ENCODE results near the gene AKR1D1. TPM values are rescaled to one million over a fixed set of nuclear protein-coding genes. Genes with fewer than 3 reads are reported as not detected.
A peak's percentile ranks its signal among the peaks of the same experiment; 100 is the strongest.

The AKR1D1 gene
- total and polyA plus RNA-seq, 2 of the 13 experiments (the other 11 are each of a cell fraction or from before 2014, with no cell fraction given) = 6.9 to 37.0 TPM

- TF ChIP-seq, protein P1, sequence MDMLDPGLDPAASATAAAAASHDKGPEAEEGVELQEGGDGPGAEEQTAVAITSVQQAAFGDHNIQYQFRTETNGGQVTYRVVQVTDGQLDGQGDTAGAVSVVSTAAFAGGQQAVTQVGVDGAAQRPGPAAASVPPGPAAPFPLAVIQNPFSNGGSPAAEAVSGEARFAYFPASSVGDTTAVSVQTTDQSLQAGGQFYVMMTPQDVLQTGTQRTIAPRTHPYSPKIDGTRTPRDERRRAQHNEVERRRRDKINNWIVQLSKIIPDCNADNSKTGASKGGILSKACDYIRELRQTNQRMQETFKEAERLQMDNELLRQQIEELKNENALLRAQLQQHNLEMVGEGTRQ (IDR thresholded peaks at IDR 0.05; ENCODE audit: low read depth, low read length) = no peak
- TF ChIP-seq, protein P1 (CRISPR knock-in tag; IDR thresholded peaks at IDR 0.05; ENCODE audit: borderline replicate concordance) = no peak
- TF ChIP-seq ZNF350 (CRISPR knock-in tag; IDR thresholded peaks at IDR 0.05; ENCODE audit: borderline replicate concordance, low read depth) (peak; percentile 43; the same call in 1 of the 2 replicates), PRDM10 (CRISPR knock-in tag; IDR thresholded peaks at IDR 0.05; ENCODE audit: low read depth) (0 out of 2 replicates have a peak, but pooled peaks have one; percentile 32), ZMYM3 (CRISPR knock-in tag; IDR thresholded peaks at IDR 0.05) (peak; percentile 41; the same call in 1 of the 2 replicates), PHF20 (CRISPR knock-in tag; IDR thresholded peaks at IDR 0.05) (no peak), SALL1 (CRISPR knock-in tag; IDR thresholded peaks at IDR 0.05) (peak; percentile 88), HINFP (CRISPR knock-in tag; IDR thresholded peaks at IDR 0.05; ENCODE audit: low read depth) (no peak), KMT2B (CRISPR knock-in tag; IDR thresholded peaks at IDR 0.05) (peak; percentile 57; the same call in 1 of the 2 replicates), ZNF34 (CRISPR knock-in tag; IDR thresholded peaks at IDR 0.05; ENCODE audit: borderline replicate concordance) (no peak), NR0B2 (CRISPR knock-in tag; IDR thresholded peaks at IDR 0.05) (no peak), THYN1 (CRISPR knock-in tag; IDR thresholded peaks at IDR 0.05; ENCODE audit: borderline replicate concordance, low read depth) (no peak), DZIP1 (CRISPR knock-in tag; IDR thresholded peaks at IDR 0.05) (no peak)
- TF ChIP-seq, protein P2, sequence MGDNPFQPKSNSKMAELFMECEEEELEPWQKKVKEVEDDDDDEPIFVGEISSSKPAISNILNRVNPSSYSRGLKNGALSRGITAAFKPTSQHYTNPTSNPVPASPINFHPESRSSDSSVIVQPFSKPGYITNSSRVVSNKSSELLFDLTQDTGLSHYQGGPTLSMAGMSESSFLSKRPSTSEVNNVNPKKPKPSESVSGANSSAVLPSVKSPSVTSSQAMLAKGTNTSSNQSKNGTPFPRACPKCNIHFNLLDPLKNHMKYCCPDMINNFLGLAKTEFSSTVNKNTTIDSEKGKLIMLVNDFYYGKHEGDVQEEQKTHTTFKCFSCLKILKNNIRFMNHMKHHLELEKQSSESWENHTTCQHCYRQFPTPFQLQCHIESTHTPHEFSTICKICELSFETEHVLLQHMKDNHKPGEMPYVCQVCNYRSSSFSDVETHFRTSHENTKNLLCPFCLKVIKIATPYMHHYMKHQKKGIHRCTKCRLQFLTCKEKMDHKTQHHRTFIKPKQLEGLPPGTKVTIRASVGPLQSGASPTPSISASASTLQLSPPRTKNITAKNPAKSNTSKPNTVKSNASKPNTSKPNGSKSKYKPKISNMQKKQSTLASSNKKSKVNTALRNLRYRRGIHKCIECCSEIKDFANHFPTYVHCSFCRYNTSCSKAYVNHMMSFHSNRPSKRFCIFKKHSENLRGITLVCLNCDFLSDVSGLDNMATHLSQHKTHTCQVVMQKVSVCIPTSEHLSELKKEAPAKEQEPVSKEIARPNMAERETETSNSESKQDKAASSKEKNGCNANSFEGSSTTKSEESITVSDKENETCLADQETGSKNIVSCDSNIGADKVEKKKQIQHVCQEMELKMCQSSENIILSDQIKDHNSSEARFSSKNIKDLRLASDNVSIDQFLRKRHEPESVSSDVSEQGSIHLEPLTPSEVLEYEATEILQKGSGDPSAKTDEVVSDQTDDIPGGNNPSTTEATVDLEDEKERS (CRISPR knock-in tag; IDR thresholded peaks at IDR 0.05) = peak; percentile 83
Observed at GRCh38 chr7:138161600-138162081, 85.4 kb downstream of the AKR1D1 start (continued).

Data from HepG2 (cell line).